NCI-H146 treated with DMSO at 0.1 percent for 48 hours (cell line): ENCODE measurements around the gene KLC1.
"Not testable (repeated sequence)": the region's sequence is repeated elsewhere in the genome, so short reads cannot be mapped to it uniquely, and the experiment has no call there.

Experiments used
- DNase-seq: peaks from one replicate; lab custom pipeline; 2025; ENCODE audit not compliant: unreplicated experiment; lab: John Stamatoyannopoulos, UW

Gene KLC1

DNA sequence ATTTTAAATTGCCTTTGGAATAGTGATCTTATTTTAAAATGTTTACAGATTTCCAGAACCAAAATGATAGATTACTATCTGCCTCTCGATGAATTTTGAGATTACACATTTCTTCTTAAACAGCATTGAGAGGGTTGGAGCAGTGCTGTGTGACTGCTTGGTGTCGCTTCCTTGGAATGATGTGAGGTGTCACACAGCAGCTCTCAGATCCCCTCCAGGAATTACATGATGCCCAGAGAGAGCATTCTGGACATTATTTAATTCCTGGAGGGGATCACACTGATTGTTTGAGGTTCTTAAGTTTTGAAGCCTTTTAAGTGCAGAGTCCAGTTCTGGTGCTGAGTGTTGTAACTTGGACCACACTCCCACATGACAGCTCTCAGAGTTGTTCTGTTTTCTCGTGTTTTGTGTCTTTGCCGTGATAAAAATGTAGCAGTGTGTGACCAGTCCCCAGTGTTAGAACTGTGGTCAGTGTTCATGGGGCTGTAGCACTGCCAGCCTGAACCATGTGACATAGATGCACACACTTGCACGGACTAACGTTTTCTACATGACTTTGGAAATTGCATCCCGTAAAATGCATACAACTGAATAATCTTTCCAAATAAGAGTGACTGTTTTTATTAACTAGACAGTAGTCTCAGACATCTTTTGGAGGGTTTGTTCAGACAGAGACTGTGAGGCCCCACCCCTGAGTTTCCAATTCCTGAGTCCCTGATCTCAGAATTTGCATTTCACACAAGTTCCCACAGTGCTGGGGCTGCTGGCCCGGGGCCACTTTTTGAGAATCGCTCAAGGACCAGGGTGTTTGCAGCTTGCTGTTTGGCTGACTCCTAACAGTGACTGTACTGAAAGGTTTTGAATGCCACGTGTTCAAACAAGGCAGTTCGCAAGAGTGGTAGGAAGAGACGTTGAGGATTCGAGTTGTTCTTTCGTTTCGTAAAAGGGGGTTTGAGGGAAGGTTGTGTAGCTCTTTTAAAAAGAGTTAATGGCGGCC lies 60.2 kb downstream of the KLC1 start:
- no peak for DNase-seq

DNA sequence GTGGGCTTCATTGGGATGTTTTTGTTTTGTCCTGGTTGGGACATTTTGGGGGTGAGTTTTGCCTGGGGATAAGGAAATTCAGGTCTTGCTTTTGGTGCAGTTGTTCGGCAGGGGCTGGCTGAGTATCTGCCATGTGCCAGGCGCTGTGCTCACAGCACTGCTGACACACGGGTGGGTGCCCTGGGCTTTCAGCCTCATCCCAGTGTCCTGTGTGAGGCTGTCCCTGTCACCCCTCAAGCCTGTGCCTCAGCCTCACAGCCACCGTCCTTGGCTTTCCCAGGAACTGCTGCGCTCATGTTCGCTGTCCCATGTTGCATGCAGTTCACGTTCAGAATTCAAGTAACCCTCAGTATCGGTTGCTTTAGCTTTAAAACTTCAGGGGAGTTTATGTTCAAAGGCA lies 61.3 kb downstream of the KLC1 start:
- no peak for DNase-seq

DNA sequence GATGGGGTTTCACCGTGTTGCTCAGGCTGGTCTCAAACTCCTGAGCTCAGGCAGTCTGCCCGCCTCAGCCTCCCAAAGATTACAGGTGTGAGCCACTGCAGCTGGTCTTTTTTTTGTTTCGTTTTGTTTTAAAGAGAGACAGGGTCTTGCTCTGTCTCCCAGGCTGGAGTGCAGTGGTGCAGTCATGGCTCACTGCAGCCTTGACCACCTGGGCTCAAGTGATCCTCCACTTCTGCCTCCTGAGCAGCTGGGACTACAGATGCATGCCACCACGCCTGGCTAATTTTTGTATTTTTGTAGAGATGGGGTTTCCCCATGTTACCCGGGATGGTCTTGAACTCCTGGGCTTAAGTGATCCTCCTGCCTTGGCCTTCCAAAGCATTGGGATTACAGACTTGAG lies 62.6 kb downstream of the KLC1 start:
- DNase-seq, result not testable (repeated sequence)

DNA sequence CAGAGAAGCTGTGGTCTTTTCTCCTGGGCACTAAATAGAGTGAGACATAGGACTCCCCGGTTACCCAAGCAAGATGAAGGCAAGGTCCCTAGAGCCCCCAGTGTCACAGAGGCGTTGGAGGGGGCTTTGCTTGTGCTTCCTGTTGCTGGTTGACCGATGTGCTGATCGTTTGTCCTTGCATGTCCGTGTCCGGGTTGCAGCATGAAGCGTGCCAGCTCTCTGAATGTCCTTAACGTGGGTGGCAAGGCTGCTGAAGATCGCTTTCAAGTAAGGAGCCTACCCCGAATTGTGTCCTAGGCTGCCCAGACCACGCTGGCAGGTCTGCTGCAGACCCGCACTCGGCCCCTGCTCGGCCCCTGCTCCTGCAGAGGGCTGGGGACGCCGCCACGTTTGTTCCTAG lies 63.1 kb downstream of the KLC1 start:
- DNase-seq, result no peak

DNA sequence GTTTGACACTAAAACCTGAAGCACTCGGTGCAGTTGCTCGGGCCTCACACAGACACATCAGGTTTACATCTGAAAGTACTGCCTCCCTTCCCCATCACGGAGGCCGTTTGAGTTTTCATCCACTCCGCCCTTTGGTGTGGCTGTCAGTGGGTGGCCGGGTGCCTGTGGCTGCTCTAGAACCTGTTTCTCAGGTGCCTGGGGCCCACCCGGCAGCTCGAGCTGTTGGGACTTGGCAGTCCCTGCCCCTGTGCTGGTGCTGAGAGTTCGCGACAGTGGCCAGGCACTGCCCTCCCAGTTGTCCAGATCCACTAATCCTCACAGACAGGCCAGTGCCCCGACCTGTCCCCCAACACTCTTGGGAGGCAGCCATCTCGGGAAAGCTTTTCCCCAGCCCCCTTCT lies 63.9 kb downstream of the KLC1 start:
- DNase-seq, result no peak

GRCh38 chr14:103693515-103693914 lies 64.5 kb downstream of the KLC1 start:
- DNase-seq, result no peak

GRCh38 chr14:103694572-103695026 lies 65.6 kb downstream of the KLC1 start:
- DNase-seq, result no peak

- no peak for DNase-seq
These were observed 66.5 kb downstream of the KLC1 start for GRCh38 chr14:103695296-103696069.

DNA sequence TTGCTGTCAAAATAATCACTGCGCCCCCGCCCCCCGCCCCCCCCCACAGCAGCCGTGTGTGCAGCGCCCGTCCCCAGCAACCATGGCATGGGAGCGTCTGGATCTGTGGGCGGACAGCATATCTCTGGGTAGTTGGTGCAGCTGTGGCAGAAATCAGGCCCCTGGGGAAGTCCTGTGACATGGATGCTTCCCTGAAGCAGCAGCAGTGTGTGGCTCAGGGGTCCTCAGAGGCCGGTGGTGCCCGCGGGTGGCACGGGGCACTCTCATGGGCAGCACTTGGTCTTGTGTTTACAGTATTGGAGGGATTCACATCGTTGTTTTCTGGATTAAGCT lies 67.0 kb downstream of the KLC1 start:
- no peak for DNase-seq

DNA sequence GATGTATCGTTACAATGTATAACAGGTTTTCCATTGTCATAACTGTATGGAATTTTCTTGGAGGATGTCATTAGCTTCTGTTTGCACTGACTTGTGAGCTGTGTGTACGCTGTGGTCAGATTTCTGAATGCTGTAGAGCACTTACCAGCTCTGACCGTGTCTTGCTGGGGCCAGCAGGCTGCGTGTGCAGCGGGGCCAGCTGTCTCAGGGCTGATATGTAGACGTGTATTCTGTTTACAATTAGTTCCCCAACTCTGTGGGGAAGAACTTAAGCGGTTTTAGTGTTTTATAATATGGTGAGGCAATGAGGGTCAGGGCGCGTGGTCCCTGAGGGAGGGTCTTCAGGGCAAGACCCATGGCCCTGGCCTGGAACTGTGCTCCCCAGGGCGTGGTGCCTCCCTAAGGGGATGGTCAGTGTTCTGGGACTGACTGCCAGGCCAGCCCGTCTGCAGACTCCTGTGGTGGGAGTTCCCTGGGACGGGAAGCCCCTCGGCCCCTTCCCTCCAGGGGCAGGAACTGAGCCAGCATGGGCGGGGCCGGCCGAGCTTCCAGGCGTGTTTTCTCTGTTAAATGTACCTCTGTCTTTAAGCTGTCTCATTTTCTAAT lies 67.6 kb downstream of the KLC1 start:
- no peak for DNase-seq

- no peak for DNase-seq
These were observed 68.2 kb downstream of the KLC1 start for GRCh38 chr14:103697206-103697602.

DNA sequence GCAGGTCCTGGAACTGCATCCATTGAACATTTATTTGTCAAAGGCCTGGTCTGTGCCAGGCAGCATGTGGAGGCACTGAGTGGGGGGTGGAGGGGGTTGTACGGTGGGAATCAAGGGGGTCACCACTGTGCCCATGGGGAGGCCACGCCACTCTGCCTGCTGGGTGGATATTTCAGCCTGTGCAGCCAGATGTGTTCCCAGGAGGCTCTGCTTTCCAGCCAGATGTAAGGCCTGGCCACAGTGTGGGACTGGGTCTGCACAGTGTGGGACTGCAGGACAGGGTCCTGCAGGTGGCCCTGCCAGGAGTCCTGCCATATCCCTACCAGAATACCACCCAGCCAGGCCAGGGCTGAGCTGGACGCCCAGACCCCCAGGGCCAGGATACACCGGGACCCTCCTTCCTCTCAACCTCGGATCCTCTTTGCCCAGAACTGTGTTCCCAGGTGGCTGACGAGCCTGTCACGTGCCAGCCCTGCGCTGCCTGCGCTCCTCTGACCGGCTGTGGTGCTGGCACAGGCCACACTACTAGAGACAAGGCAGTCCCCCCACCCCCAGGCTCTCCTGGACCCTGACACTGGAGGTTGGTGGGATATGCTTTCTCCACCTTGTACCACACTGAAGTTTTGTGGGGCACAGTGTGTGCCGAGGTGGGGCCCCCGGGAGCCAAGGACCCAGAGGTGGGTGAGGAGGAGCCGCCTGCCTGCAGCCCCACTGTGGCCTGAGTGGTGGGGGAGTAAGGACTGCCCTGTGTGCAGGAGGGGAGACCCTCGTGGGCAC lies 68.8 kb downstream of the KLC1 start:
- DNase-seq, result no peak

DNA sequence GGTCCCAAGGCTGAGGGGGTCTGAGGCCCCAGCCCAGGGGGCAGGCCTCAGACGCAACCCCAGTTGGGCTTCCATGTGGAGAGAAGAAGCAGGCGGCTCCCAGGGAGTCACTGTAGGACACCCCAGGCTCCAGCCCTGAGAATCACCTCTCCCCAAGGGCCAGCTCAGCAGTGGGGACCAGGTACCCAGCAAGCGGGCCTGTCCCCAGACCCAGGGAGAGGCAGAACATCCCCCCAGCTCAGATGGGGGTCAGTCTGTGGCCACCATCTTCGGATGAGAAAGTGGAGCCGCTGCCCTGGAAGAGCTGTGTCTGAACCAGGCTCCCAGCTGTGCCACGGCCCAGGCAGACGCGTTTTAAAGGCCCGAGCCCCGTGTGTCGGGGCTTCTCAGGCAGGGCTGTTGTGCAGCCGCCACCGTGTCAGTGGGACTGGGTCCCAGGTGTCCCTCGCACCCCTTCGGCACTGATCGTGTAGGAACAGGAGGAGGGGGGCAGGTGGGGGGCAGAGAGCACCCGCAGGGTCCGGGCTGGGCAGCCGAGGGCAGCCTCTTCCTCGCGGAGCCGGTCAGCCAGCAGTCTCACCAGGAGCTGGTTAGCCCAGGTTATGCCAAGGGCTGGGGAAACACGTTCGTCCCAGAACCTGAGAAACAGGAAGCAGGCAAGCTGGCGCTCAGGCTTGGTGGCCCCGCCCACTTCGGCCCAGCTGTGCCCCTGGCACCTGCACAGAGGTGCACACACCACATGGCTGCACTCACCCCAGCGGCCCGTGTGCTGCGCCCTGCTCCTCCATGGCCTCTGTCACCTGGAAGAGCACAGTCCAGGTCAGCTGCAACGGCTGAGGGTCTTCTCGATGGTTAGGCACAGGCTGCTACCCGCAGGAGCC lies 69.6 kb downstream of the KLC1 start:
- DNase-seq, result no peak

GRCh38 chr14:103699261-103699661 lies 70.2 kb downstream of the KLC1 start:
- no peak for DNase-seq

GRCh38 chr14:103699901-103700752 lies 71.1 kb downstream of the KLC1 start:
- no peak for DNase-seq

GRCh38 chr14:103700753-103701490 lies 71.9 kb downstream of the KLC1 start:
- no peak for DNase-seq

DNA sequence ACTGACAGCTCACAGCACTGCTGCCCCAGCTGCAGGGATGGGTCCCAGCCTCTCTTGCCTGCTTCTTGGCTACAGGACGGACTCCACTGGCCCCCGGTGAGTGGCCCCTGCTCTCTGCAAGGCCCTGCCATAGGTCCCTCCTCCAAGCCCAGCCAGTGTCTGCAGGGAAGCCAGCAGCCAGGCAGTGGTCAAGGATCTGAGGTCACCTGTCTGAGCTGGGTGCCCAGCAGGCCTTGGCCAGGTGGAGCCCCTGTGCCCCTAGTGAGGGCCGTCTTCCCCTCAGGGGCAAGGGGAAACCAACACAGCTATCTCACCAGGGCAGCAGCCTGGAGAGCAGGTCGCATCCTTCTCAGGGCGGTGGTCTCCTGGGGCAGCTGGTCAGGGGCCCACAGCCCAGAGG lies 73.1 kb downstream of the KLC1 start:
- DNase-seq, result no peak
